ENCODE measurements around the gene DEDD. TPM values are rescaled to one million over a fixed set of nuclear protein-coding genes. Genes with fewer than 3 reads are reported as not detected.

DEDD gene
- total and polyA plus RNA-seq, 2 donors from 2014 or later = 23.2 to 37.2 TPM

DNA sequence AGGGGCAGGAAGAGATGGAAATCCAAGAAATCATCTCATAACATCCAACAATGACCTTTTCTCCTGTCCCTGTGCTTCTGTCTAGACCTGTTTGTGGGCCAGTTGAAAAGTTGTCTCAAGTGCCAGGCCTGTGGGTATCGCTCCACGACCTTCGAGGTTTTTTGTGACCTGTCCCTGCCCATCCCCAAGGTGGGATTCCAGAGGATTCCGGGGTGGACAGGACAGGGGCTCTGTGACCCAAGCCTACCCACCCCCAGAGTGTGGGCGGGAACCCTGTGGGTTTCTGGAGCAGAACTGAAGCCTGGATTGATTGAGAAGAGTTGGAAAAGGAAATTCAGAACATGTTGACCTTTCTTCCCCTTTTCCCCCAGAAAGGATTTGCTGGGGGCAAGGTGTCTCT, 31.3 kb upstream of the DEDD start:
- DNase-seq (no peak), FAIRE-seq (no peak)
- Histone ChIP-seq H3K27me3 (ENCODE audit: control insufficient read depth, insufficient read depth, low read length) (no peaks in the 10 kb centered on the region), H3K9me3 (ENCODE audit: control insufficient read depth in 2 of 3, insufficient read depth in 1 of 3, low read length in 3 of 3) (no peaks in the 10 kb centered on the region), H3K4me1 (ENCODE audit: control insufficient read depth in 2 of 3, insufficient read depth in 2 of 3, low read depth in 1 of 3, low read length in 3 of 3) (peaks cover 0 to 23% (median 9%) of the 10 kb centered on the region in 3 donors), H3K36me3 (ENCODE audit: control insufficient read depth in 2 of 3, insufficient read depth in 3 of 3, low read length in 3 of 3) (peaks cover 4 to 14% (median 4%) of the 10 kb centered on the region in 3 donors), H3K27ac (ENCODE audit: low read depth in 2 of 2, low read length in 2 of 2) (no peak overlapping the region), H3K9ac (ENCODE audit: low read length in 3 of 3) (no peak overlapping the region), H3K4me3 (ENCODE audit: low read length in 3 of 3) (no peak overlapping the region)
- TF ChIP-seq, protein P1, sequence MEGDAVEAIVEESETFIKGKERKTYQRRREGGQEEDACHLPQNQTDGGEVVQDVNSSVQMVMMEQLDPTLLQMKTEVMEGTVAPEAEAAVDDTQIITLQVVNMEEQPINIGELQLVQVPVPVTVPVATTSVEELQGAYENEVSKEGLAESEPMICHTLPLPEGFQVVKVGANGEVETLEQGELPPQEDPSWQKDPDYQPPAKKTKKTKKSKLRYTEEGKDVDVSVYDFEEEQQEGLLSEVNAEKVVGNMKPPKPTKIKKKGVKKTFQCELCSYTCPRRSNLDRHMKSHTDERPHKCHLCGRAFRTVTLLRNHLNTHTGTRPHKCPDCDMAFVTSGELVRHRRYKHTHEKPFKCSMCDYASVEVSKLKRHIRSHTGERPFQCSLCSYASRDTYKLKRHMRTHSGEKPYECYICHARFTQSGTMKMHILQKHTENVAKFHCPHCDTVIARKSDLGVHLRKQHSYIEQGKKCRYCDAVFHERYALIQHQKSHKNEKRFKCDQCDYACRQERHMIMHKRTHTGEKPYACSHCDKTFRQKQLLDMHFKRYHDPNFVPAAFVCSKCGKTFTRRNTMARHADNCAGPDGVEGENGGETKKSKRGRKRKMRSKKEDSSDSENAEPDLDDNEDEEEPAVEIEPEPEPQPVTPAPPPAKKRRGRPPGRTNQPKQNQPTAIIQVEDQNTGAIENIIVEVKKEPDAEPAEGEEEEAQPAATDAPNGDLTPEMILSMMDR (IDR thresholded peaks at IDR 0.05; ENCODE audit: borderline replicate concordance, extremely low read depth, insufficient read depth) = no peak
- intact Hi-C loops (cut with DNase I) = no loop called here

DNA sequence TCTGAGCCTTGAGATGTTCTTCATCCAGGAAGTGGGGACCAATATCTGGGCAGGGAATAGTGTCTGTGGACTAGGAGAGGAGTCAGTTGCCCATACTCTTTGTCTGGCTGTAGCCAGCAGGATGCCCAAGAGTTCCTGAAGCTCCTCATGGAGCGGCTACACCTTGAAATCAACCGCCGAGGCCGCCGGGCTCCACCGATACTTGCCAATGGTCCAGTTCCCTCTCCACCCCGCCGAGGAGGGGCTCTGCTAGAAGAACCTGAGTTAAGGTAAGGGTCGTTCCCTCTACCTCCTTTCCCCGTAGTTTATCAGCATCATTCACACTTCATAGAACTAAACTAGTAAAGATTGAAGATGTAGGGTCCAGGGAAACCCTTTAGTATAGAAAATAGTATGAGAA, 30.3 kb upstream of the DEDD start:
- no peak overlapping the region for H3K9ac ChIP-seq (ENCODE audit: low read length in 3 of 3)
- H3K9me3 ChIP-seq (ENCODE audit: control insufficient read depth in 2 of 3, insufficient read depth in 1 of 3, low read length in 3 of 3) = no peaks in the 10 kb centered on the region
- FAIRE-seq (no peak), DNase-seq (no peak)
- no peak overlapping the region for H3K4me3 ChIP-seq (ENCODE audit: low read length in 3 of 3)
- H3K27me3 ChIP-seq (ENCODE audit: control insufficient read depth, insufficient read depth, low read length) = no peaks in the 10 kb centered on the region
- TF ChIP-seq, protein P1 (IDR thresholded peaks at IDR 0.05; ENCODE audit: borderline replicate concordance, extremely low read depth, insufficient read depth) = no peak
- H3K27ac ChIP-seq (ENCODE audit: low read depth in 2 of 2, low read length in 2 of 2) = no peak overlapping the region
- intact Hi-C loops (cut with DNase I) = no loop called here
- peaks cover 4 to 14% (median 8%) of the 10 kb centered on the region in 3 donors for H3K36me3 ChIP-seq (ENCODE audit: control insufficient read depth in 2 of 3, insufficient read depth in 3 of 3, low read length in 3 of 3)
- peaks cover 0 to 23% (median 11%) of the 10 kb centered on the region in 3 donors for H3K4me1 ChIP-seq (ENCODE audit: control insufficient read depth in 2 of 3, insufficient read depth in 2 of 3, low read depth in 1 of 3, low read length in 3 of 3)

DNA sequence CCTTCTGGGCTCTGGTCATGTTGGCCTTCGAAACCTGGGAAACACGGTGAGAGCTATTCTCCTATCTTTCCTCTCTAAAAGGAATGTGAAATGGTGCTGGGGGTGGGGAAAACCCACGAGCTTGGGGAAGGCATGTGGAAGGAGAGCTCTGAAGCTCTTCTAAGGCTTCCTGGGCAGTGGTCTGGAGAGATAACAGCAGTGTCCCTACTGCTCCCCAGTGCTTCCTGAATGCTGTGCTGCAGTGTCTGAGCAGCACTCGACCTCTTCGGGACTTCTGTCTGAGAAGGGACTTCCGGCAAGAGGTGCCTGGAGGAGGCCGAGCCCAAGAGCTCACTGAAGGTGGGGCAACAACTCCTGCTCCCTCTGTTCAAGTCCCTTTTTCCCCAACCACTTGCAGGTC, 29.6 kb upstream of the DEDD start:
- no peak overlapping the region for H3K27ac ChIP-seq (ENCODE audit: low read depth in 2 of 2, low read length in 2 of 2)
- intact Hi-C loops (cut with DNase I) = no loop called here
- TF ChIP-seq, protein P1 (IDR thresholded peaks at IDR 0.05; ENCODE audit: borderline replicate concordance, extremely low read depth, insufficient read depth) = no peak
- peaks cover 0 to 20% (median 11%) of the 10 kb centered on the region in 3 donors for H3K4me1 ChIP-seq (ENCODE audit: control insufficient read depth in 2 of 3, insufficient read depth in 2 of 3, low read depth in 1 of 3, low read length in 3 of 3)
- H3K4me3 ChIP-seq (ENCODE audit: low read length in 3 of 3) = no peak overlapping the region
- peaks cover 4 to 14% (median 8%) of the 10 kb centered on the region in 3 donors for H3K36me3 ChIP-seq (ENCODE audit: control insufficient read depth in 2 of 3, insufficient read depth in 3 of 3, low read length in 3 of 3)
- DNase-seq (no peak), FAIRE-seq (no peak)
- H3K27me3 ChIP-seq (ENCODE audit: control insufficient read depth, insufficient read depth, low read length) = no peaks in the 10 kb centered on the region
- H3K9me3 ChIP-seq (ENCODE audit: control insufficient read depth in 2 of 3, insufficient read depth in 1 of 3, low read length in 3 of 3) = no peaks in the 10 kb centered on the region
- H3K9ac ChIP-seq (ENCODE audit: low read length in 3 of 3) = no peak overlapping the region

DNA sequence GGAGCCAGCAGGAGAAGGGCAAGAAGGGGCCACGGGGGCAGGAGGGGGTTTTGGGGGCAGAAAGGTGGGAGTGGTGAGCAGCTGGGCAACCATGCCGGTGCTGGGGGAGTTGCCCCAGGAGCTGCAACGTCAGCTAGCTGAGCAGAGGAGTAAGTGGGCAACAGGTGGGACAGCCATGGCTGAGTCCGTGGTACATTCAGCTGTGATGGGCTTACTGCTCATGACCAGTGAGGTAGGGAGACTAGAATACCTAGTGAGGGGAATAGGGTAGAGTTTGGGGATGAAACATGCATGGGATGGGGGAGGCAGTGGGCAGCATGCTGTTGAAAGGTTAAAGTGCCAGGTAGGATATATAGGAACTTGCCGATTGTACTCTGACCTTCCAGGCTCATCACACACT, 29.2 kb upstream of the DEDD start:
- Histone ChIP-seq H3K27me3 (ENCODE audit: control insufficient read depth, insufficient read depth, low read length) (no peaks in the 10 kb centered on the region), H3K9me3 (ENCODE audit: control insufficient read depth in 2 of 3, insufficient read depth in 1 of 3, low read length in 3 of 3) (no peaks in the 10 kb centered on the region), H3K4me1 (ENCODE audit: control insufficient read depth in 2 of 3, insufficient read depth in 2 of 3, low read depth in 1 of 3, low read length in 3 of 3) (peaks cover 0 to 16% (median 11%) of the 10 kb centered on the region in 3 donors), H3K27ac (ENCODE audit: low read depth in 2 of 2, low read length in 2 of 2) (no peak overlapping the region), H3K4me3 (ENCODE audit: low read length in 3 of 3) (no peak overlapping the region), H3K36me3 (ENCODE audit: control insufficient read depth in 2 of 3, insufficient read depth in 3 of 3, low read length in 3 of 3) (peaks cover 4 to 14% (median 8%) of the 10 kb centered on the region in 3 donors), H3K9ac (ENCODE audit: low read length in 3 of 3) (no peak overlapping the region)
- DNase-seq (no peak), FAIRE-seq (no peak)
- intact Hi-C loops (cut with DNase I) = no loop called here
- TF ChIP-seq, protein P1 (IDR thresholded peaks at IDR 0.05; ENCODE audit: borderline replicate concordance, extremely low read depth, insufficient read depth) = no peak
